HG03108 (cell line): ENCODE results near the gene SERINC3.

Experiments used
- ATAC-seq: cut with Tn5 transposase; IDR thresholded peaks from one replicate; pipeline ENCODE4 v1.9.1; 2021; ENCODE audit warnings: moderate library complexity; ENCODE audit not compliant: unreplicated experiment

The SERINC3 gene

DNA sequence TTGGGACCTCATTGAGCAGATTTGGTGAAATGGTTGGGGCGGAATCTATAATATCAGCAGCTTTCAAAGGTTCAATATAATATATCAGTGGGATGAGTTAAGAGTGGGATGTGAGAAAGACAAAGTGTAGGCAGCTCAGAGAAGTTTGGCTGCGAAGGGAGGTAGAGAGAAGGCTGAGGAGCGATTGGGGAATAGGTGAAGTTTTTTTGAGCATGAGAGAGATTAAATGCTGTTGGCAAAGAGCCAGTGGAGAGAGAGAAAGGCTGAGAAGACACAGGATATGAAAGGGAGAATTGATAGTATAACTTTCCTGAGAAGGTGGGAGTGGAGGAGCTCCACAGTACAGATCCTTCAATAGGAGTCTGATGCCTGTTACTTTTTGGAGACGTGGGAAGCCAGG is 12.1 kb upstream of the SERINC3 start:
- ATAC-seq = no peak

DNA sequence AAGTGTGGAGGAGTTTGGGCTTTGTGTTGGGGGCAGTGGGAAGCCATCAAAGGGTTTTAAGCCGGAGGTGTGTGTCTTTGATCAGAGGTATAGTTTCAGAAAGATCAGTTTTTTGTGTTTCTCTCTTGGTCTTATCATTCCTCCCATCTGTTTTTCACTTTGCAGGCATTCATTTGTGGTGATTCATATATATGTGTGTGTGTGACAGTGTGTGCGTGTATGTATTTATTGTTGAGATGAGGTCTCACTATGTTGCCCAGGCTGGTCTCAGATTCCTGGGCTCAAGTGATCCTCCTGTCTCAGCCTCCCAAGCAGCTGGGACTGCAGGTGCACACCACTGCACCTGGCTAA is 11.1 kb upstream of the SERINC3 start:
- ATAC-seq = no peak

DNA sequence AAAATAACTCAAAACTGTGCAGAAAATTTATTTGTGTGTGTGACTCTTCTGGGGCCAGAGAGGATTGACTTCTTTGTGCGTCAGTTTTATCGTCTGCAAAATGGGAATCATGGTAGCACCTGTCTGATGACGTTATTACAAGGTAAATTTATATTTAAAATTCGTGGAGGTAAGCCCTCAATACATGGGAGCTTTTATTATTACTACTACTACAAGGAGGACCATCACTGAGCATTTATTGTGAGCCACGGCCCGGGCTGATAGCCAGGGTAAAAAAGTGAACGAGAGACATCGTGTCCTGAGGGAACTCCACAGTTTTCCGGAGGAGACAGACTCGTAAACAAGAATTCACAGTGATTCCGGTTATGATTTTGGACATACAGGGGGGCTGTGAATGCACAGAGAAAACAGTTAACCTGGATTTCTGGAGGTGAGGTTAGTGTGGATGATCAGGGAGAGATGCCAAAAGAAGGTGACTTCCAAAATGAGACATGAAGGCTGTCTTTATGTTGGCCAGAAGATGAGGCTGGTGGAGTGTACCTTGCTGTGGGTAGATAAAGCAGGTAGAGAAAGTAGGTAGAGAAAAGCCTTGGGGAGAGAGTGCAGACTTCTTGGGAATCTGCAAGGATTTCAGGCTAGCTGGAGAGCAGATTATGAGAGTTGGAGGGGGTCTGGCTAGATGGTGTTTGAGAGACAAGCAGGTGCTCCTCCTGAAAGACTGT is 10.6 kb upstream of the SERINC3 start:
- no peak for ATAC-seq

DNA sequence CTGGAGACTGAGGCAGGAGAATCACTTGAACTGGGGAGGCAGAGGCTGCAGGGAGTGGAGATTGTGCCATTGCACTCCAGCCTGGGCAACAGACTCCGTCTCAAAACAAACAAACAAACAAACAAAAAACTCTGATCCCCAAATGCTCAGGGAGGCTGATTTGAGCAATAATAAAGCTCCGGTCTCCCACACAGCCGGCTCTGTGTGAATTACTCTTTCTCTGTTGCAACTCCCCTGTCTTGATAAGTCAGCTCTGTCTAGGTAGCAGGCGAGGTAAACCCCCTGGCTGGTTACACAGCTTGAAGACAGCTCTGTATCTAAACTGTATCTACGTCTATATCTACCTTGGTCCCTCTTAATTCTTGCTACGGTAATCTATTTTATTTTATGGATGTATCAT is 6.4 kb upstream of the SERINC3 start:
- ATAC-seq = no peak

DNA sequence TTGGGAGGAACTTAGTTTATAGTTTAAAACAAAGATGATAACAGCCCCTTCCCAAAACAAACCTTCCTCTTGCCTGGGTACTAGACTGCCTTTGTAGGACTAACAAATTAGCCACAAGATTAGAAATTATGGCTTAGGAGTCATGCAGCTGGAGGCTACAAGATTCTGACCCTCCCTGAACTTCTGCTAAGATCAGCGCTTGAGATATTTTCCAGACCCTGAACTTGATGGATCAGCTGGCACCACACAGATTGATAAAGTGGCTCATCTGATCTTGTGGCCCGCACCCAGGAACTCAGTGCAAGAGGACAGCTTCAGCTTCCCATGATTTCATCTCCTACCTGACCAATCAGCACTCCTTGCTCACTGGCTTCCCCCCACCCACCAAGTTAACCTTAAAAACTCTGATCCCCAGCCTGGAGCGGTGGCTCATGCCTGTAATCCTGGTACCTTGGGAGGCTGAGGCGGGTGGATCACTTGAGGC is 5.9 kb upstream of the SERINC3 start:
- ATAC-seq = no peak

DNA sequence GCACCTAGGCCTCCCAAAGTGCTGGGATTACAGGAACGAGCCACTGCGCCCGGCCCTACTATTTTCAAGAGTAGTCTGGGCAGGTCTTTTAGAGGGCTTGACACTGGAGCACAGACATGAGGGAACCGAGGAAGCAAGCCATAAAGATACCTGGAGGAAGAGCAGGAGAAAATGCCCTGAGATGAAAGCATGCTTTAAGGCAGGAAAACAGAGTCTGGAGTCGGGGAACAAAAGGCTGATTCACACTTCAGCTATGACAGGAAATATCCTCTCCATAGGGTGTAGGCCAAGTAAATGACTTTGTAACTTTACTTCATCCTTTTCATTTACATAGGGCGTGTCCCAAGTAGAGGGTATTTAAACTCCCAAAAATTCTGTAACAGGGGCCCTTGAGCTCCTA is 4.3 kb upstream of the SERINC3 start:
- no peak for ATAC-seq

DNA sequence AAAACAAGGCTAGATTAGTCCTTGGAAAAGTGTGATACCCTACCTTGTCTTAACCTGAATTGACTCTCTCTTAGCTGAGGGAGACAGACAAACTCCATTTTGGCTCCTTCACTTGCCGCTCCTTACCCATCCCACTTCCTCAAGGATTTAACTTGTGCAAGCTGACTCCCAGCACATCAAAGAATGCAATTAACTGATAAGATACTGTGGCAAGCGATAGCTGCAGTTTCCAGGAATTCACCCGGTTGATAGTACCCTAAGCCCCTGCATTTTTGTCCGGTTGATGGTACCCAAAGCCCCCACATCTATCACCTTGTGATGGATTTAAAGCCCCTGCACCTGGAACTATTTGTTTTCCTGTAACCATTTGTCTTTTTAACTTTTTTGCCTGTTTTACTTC is 1.9 kb upstream of the SERINC3 start:
- ATAC-seq = no peak

DNA sequence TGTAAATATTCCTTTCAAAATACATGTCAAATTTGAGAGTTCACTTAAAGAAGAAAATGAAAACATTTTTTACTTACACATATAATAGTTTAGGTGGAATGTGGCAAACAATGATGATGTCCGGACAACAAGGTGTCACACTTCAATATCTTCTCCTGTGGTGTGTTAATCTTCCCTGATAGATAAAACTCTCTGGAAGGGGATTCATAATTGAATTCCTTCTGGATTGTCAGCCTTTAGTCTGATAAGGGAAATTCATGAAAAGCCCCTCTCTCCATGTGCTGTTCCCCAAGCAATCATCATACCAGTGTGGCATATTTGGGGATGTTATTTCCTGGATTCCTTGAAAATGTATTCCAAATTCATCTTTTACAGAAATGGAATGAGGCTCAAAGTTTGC is 971 bp upstream of the SERINC3 start:
- ATAC-seq = no peak

DNA sequence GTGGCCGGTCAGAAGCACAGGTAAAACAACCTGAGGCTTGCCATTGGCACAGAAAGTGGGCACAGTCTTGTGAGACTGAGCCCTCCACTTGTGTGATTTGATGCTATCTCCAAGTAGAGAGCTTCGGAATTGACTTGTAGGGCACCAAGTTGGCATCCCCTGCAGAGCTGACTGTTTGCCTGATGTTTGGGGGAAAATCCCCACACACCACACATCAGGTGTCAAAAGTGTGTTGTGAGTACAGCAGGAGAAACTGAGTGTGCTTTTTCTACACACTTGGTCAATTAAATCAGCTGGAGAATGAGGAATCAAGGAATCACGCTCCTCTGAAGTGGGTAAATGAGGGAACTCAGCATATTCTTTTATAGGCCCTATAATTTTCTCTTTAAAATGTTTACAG is 989 bp downstream of the SERINC3 start:
- no peak for ATAC-seq

DNA sequence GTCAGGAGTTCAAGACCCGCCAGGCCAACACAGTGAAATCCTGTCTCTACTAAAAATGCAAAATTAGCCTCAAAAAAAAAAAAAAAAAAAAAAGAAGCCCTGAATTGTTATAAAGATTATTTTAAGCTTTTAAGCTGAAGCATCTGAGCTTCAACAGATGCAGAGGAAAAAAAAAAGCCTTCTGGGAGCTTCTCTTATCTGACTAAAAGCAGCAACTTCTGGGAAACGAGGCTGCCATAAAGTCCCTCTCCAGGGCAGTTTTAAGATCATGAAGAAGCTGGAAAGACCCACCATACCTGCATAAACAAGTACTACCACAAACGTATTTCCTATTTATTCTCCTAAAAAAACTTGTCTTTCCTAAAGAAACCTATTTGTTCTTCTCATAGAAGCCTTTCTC is 3.6 kb downstream of the SERINC3 start:
- no peak for ATAC-seq

DNA sequence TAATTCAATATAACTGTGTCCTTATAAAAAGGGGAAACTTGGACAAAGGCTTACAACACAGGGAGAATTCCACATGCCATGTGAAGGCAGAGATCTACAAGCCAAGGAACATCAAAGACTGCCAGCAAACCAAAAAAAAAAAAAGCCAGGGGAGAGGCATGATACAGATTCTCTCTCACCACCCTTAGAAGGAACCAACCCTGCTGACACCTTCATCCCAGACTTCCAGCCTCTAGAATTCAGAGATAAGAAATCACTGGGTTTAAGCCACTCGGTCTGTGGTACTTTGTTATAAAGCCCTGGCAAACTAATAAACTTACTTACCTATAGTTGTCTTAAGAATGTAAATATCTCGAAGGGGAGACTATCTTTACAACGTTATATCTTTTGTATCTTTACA is 4.4 kb downstream of the SERINC3 start:
- ATAC-seq = no peak

DNA sequence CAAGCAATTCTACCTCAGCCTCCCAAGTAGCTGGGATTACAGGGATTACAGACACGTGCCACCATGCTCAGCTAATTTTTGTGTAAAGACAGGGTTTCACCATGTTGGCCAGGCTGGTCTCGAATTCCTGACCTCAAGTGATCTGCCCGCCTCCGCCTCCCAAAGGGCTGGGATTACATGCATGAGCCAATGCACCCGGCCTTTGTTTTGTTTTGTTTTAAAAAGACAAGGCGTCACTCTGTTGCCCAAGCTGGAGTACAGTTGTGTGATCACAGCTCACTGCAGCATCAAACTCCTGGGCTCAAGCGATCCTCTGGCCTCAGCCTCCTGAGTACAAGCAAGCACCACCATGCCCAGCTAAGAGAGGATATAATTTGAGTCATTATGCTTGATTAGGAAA is 5.4 kb downstream of the SERINC3 start:
- no peak for ATAC-seq

DNA sequence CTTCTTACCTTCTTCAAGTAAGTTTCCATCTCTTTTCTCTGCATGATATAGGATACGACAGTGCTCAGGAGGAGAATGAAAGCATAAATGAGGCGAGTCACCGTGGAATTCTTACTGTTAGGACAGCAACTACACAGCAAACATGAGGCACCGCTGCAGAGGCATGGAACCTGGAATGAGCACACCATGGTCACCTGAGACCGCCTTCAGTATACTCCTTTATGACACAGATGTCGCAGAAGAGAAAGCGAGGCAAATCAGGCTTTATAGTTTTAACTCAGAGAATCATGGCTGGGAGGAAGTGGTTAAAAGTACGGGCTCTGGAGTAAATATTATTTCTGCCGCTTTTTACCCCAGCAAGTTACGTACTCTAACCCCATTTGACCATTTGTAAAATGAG is 8.0 kb downstream of the SERINC3 start:
- ATAC-seq = no peak

DNA sequence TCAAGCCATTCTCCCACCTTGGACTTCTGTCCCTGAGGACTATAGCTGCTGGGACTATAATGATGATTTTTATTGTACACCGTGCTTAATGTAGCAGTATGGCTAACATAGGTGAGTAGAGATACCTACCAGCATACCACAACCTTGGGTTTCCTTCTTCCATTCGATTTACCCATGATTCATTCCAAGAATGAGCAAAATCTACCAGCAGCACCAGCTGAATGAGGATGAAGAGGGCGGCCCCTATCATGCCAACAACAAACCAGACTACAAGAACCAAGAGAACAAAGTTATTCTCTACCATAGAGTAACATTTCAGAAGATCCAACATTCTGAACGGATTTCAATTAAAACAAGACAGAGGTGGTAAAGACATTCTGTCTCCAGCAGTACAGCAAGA is 12.1 kb downstream of the SERINC3 start:
- ATAC-seq = no peak

DNA sequence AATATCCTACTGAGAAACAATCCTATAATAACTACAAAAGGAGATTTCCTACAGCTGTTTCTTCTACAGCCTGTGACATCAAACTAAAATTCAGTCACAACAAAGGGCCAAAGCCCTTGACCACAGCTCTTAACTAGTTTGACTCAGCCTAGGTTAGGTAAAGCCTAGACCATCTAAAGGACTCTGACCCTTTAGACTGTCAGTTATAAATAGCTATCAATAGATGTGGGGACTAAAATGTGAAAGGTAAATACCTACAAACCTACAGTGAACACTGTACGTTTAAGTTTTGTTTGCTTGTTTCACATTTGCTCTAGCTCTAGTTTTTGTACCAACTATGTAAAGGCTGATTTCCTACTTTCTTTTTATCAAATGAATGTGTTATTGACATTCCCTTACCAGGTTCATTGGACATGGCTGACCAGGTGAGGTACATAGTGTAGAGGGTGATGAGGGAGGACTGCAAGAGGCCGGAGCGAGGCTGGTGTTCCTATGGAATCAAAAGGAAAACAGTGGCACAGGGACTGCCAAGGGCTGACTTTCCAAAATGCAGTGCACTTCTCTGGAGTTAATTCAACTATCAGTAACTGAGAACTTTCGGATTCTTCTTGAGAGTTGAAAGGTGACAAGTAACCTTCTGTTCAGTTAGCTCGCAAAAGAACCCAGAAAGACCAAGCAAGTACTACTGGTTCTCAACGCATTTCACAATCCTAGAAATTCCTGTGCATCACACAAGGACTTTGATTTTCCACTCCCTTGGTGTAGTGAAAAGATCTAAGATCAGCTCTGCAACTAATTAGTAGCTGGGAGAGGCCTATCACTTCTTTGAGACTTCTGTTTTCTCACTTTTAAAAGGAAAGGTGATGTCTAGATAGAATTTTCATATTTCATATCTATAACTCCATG is 17.2 kb downstream of the SERINC3 start:
- ATAC-seq = no peak

DNA sequence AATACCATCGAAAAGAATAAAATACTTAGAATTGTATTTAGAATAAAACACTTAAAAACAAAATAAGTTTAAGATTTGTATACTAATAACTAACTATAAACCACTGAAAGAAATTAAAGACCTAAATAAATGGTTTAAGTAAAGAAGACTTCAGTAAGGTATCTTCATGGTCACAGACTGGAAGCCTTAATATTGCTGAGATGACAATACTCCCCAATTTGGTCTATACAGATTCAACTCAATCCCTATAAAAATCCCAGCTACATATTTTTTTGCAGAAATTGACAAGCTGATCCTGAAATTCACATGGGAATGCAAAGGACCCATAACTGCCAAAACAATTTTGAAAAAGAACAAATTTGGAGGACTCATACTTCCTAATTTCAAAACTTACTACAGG is 18.9 kb downstream of the SERINC3 start:
- no peak for ATAC-seq

DNA sequence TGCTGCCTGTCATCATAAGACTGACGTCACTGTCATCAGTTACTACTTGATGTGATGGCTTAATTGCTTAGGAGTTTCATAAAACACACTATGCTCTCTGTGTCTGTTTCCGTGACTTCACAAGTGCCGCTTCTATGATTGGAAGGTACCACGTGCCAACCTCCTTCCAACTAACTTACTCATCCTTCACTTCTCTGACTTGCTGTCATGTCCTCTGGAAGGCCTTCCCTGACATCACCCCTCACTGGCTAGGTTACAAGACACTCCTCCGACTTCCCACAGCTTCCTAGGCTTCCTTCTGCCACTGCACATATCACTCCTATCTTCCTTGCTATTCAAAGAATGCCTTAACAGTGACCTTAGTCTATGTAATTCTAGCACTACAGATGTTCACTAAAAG is 20.4 kb downstream of the SERINC3 start:
- no peak for ATAC-seq

DNA sequence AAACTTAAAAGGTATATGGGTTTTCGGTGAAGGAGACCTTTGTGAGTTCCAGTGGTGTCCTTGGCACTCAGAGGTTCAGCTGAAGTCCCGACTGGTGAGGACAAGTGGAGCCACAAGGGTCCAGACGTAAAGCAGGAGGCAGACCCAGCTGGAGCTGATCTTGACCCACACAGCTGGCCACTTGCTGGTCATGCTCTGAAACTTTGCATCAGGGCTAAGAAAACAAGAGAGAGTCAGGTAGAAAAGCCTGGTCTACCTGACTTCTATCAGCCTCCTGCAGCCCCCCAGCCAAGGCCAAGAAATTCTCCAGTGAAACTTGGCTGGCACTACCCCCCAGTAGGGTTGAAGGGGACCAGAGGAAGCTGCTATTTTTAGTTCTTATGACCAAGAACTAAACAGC is 21.6 kb downstream of the SERINC3 start:
- no peak for ATAC-seq

DNA sequence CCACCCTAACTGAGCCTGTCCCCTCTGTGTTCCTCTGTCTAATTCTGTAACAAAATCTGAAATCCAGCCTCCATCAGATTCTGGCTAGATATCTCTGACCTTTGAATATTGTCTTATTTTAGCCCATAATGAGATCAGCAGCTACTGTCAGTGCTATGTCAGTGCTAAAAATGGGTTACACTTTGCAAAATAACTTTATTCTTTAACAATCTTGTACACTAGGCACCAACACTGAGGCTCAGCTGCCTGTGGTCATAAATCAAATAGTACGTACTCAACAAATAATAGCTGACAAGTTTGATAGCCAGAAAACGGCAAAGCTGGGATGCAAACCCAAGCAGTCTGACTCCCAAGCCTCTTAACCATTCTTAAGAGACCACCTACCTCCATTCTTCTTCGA is 24.1 kb downstream of the SERINC3 start:
- ATAC-seq = no peak

DNA sequence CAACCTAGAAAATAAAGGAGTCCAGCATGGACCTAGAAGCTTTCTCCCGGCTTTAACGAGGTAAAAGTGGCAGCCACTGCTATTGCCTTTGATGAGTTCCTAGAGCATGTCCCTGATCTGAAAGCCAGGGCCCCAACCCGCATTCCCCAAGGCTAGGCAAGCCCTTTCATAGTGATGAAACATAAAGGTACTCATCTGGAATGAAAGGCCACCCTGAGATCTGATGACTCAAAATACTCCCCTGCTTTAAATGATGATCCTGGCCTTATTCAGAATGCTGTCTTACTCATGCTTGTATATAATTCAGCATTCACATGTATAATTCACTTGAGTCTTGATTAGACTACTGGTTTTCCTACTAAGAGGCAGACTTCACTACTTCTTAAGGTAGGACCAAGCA is 24.9 kb downstream of the SERINC3 start:
- no peak for ATAC-seq

DNA sequence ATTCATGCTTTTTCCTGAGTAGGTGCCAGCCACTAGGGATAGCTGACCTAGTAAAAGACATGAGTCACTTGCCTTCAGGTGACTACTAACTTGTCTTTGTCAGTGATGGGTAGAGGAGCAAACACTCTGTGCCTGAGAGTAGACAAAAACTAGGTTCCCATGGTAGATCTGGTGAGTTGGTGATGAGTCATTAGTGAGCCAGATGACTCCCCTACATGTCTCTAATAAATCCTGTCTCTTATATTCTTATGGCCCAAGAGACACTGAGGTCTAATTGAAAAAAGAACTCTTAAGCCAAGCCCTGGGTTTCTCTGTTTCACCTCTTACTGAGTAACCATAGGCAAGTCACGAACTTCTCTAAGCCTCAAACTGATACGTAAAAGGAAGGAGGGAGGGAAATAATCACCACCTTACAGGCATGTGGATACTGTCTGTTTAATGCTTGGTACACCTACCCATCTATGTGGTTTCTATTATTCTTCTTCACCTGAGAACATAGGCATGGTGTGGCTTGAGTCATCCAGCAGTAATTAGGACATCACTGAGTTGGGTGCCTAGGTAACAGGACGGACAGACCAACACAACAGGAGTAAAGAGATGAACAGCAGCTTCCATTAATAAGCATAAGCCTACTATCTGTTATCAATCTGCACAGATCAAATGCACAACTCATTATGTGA is 25.9 kb downstream of the SERINC3 start:
- ATAC-seq = no peak

DNA sequence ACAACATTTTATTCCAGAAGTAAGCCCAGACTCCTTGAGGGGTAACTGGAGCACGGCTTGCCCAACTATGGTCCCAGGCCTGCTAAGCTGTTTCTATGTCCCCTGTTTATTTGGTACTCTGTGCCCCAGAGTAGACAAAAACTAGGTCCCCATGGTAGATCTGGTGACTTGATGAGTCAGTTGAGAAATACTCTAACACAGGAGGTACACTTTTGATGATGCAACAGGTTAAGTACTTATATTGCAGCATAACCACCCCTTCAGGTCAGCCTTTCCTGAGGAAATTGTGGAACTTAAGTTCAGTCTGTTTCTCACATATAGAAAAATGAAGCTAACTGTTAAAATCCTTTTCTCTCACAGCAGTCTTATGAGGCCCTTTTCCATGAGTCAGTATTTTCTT is 26.6 kb downstream of the SERINC3 start:
- no peak for ATAC-seq
